ENCODE measurements around the gene PLCB4.

PLCB4 gene

DNA sequence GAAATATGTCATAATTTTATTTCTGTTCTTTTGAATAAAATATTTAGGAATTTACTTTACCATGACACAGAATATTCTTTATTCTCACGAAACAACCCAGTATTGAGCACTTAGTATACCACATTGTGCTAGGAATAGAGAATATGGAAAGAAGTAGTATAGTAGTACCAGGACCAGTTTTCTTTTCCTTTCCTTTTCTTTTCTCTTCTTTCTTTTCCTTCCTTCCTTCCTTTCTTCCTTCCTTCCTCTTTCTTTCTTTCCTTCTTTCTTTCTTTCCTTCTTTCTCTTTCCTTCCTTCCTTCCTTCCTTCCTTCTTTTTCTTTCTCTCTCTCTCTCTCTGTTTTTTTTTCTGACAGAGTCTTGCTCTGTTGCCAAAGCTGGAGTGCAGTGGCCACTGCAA lies 7.5 kb upstream of the PLCB4 start:
- DNase-seq (ENCODE audit: low read depth in 2 of 2) = no peak

DNA sequence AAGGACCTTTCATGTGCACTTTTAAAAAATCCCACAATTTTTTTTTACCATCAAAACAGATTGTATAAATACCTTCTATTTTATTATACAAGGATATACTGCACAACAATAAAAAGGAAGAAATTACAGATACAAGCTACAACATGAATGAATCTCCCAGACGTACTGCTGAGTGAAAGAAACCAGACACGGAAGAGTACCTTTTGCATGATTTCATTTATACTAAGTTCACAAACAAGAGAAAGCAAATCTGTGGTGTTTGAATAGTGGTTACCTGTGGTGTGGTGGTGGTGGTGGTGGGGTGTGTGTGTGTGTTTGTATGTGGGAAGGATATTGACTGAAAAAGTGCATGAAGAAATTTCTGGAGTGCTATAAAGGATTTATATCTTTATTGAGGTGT lies 6.8 kb upstream of the PLCB4 start:
- DNase-seq (ENCODE audit: low read depth in 2 of 2) = no peak

DNA sequence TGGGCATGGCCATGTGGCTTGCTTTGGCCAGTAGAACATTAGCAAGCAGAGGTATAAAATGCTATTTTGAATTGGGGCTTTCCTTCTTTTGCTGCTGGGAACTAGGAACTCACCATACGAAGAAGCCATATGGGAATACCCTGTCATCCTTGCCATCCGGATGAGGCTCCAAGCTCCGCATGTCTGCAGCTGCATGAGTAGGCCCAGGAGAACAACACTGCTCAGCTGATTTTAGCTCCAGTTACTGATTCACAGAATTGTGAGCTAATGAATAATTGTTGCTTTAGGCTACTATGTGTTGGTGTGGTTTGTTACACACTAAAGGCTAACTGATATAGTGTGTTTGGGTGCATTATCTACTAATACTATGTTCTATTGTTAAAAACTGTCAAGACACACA lies 2.7 kb upstream of the PLCB4 start:
- DNase-seq (ENCODE audit: low read depth in 2 of 2) = no peak

DNA sequence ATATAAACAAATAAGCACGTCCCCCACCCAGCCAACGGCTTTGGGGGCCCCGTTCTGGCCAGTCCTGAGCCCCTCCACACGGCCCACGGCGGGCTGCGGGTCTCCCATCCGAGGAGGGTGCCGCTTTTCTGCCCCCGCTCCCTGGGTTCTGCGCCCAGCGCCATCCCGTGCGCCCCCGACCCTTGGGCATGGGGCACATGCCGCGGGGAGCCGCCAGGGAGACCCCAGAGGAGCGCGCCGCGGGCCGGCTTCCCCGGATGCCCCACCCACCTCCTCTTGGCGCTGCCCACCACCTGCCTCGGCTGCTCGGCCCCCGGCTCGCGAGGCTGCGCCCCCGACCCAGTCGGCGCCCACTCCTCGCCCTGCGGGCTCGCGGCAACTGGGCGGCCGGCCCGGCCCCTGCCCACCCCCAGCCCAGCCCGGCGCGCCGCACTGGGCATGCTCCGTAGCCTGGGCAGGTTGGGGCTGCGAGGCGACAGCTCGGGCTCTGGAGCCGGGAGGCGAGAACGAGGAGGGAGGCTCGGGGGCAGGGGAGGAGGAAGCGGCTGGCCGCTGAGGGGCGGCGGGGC lies 570 bp upstream of the PLCB4 start:
- DNase-seq (ENCODE audit: low read depth in 2 of 2) = no peak

DNA sequence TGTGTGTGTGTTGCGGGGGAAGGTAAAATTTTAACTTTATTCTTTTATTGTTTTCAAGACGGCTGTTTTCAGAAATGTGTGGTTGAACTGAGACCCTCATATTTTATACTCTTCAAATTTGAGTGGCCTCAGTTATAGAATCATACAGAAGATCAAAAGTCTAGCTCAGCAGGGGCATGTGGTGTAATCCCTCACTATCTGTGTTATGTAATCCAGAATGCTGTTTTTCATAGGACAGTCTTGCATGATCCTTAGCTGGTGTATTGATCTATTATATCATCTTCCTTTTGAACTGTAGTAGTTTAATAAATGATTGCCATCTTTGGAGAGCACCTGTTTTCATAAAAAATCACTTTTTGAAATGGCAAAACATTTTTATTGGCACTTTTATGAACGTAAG lies 1.4 kb downstream of the PLCB4 start:
- no peak for DNase-seq (ENCODE audit: low read depth in 2 of 2)

DNA sequence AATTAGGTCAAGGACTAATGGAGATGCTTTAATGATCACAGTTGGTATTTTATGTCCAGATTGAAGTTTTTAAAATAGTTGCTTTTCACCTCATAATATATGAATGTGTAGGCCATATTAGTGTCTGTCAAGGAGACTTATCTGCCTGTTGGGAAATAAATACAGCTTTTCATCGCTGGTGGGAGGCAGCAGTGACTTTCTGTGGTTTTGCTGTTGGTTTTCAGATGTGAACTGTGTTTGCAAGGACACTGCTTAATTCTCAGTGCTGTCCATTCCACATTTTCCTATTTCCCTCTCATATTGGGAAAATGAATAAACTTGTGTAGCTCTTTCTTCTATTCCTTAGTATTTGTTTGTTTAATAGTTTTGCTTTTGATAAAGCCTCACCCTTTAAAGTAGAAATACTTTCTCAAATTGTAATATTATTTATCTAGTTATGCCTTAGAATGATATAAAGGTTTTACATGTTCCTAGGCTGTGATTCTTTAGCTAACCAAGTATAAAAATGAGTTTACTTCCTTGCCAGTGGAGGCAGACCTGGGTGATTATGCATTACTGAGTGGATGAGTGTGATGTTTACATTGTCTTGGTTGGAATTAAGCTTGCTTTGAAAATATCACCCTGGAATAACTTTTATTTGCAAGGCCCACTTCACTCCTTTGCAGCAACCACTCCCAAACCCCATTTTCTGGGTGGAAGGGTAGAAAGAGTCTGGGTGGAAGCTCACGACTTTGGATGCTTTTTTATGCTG lies 3.3 kb downstream of the PLCB4 start:
- no peak for DNase-seq (ENCODE audit: low read depth in 2 of 2)

DNA sequence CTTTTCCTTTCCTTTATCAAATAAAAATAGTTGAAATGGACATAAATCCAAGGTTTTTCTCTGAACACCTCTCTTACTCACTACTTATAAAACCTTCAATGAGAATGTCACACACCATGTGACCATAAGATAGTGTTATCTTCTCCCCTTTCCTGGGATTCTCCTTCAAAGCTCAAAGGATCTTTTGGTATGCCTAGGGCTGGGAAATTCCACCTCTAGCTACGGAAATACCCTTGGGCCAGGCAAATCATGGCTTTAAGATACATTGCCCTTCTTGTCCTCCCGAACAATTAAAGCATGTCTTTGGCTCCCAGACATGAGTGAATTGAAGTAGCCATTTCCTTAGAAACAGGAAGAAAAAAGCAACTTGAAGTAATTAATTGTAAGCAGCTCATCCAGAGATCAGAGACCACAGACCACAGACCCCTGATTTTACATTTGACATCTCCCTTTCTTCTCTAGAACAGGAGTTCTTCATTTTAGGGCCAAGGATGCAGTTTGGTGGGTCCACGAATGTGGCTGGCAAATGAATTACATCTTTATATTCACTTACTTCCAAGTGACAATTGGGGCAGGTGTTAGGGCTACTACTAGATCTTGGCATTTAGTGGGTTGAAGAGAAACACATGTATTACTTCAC lies 4.1 kb downstream of the PLCB4 start:
- no peak for DNase-seq (ENCODE audit: low read depth in 2 of 2)

DNA sequence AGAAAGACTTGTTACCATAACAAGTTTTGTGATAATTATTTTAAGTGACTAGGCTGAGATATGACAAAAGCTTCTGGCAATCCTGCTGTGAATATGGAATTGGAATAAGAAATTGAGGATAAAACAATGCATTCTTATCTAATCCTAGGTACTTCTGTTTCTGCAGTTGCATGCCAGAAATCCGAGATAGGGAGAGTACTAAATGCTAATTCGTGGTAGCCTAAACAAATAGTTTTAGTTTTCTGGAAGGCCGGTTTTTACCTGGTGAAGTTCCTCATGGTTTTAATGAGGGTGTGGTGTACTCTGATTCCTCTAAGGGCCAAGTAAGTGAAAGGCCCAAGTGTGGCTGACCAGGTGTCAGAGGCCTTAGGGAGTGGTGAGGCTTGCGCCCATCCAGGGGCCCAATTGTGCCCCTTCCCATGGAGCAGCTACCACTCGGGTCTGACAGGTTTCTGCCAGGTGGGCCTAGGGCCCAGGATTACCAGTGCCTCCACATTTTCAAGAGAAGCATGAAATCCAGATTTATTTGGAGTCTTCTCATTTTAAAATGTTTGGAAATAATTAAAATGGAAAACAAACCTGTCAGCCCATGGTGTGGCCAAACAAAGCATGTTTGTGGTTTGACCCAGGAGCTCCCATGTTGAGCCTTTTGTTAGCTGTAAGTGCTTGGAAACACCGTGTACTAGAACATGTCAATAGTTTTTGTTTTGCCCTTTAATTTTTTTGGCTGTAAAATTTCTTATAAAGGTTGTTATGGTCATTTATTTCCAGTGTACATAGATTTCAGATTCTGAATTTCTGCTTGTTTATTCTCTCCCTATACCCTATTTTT lies 6.6 kb downstream of the PLCB4 start:
- DNase-seq (ENCODE audit: low read depth in 2 of 2) = no peak

DNA sequence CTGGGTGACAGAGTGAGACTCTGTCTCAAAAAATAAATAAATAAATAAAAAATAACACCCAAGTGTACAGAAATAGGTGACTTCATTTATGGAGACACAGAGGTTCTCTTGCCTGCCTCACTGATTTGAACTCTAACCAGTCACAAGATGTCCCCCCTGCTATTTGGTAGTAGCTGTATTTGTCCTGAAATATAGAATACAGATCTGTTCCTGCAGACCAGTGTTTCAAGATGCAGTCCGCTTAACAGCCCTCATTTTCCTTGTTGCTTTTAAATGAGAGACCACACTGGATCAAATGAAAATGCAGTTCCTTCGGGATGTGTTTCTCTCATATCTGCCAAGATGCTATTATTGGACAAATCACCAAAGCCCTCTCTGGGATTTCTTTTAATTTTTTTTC lies 7.6 kb downstream of the PLCB4 start:
- DNase-seq (ENCODE audit: low read depth in 2 of 2) = no peak

DNA sequence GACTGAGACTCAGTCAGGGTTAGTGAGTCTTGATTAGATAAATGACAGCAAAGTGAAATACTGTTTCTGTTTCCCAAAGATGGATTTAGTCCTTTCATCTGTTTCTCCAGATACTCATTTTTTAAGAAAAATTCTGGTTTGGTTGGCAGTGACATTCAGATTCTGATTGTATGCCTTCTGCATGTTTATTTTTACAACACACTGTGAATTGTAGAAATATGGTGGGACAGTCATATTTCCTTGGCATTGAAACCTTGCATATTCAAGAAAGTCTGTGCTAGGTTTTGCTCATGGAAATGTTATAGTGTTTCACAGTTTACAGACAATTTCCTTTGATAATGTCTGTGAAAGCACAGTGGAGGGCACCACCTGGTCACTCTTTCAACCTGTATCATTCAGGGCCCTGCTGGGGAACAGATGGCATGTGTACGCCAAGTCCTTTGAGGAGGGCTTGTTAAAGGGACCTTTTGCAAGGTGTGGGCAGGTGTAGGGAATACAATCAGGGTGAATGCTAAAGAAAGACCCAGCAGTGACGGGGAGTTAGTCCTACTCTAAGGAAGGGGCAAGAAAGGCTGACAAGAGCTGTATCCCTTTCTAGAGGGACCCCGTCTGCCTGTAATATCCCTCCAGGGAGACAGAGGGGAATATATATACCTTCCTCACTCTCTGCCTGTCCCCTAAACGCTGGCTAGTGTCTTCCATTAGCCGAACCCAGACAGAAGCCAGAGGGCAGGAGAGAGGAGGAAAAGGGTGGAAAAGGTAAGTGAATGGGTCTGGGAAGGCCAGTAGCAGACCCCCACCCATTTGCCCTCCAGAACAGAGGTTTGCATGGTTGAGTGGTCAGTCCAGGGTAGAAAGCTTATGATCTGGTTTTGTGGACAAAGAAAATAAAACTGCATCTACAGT lies 10.2 kb downstream of the PLCB4 start:
- no peak for DNase-seq (ENCODE audit: low read depth in 2 of 2)

DNA sequence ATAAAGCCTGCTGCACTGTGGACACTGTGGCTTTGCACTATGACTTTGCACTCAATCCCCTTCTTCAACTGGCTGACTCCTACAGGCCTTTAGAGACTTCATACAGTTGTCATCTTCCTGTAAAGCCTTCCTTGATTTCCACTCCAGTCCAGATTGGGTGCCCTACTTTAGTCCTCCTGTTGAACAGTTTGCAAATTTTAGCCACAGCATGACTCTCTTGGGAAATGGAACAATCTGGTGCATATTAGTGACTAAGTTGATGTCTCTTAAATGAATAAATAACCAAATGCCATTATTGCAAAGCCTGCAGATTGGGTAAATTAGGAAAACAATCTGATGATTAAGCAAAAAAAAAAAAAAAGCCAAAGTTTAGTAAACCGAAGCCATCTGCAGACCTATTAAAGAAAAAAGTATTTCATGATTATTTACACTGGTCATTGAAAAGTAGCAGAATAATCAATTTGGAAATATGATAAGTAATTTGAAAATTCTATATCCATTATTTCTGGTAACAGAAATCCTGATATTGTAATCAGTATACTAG lies 12.6 kb downstream of the PLCB4 start:
- no peak for DNase-seq (ENCODE audit: low read depth in 2 of 2)

DNA sequence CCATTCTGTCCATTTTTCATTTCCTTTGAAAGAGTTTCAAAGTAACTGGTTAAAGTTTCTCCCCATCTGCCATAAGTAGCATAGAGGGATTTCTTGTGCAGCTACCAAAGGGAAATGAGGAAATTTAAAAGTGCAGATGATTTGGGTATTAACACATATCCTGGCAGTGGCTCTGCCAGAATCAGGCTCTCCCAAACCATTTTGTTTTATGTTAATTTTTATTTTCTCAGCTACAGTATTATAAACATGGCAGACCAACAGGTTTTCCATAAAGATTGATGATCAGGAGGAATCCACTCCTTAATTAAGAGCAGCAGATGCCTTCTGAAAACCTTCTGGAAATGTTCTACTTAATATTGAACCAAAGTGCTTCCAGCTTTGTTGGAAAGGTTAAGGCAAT lies 13.9 kb downstream of the PLCB4 start:
- no peak for DNase-seq (ENCODE audit: low read depth in 2 of 2)

DNA sequence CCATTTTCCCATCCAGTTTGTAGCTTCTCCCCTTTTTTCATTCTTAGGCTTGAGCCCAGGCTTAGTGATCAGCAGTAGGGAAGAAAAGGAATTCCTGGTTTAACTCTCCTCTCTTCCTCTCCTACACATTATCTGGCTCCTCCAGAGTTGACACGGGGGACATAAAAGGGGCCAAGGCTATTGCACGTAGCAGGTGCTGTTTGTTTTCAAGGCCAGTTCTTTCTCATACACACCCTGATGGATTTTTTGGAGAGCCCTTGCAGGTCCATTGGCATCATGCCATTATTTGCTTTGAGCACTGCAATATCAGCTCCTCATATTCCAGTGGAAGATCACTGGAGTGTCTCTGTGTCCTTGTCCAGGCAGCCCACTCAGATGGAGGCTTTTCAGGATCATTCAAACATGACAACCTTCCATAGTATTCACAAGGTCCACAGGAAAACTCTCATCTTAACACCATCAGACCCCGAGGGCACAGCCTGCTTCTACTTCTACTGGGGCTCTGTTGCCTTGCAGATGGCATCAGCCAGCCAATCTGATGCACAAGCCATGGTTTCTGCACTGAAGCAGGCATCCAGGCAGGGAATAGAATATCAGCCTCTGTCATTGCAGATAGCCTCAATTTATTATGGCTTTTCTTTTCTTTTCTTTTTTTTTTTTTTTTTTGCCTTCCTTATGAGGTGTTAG lies 18.8 kb downstream of the PLCB4 start:
- no peak for DNase-seq (ENCODE audit: low read depth in 2 of 2)

DNA sequence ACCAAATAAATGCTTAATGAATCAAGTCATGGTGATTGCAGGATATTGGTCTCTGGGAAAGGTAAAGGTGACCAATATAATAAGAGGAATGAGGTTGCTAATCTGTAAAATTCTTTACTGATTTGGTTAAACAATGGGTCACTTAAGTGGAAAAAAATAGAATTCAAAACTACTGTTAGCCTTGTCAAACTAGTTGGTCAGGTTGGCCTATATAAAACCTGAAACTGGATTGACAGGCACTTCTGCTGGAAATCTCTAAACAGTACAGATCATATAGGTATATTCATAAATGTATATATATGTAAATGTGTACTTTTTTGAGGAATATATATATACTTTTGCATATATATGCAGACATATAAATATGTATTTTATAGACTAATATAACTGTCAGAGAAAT lies 19.7 kb downstream of the PLCB4 start:
- no peak for DNase-seq (ENCODE audit: low read depth in 2 of 2)

DNA sequence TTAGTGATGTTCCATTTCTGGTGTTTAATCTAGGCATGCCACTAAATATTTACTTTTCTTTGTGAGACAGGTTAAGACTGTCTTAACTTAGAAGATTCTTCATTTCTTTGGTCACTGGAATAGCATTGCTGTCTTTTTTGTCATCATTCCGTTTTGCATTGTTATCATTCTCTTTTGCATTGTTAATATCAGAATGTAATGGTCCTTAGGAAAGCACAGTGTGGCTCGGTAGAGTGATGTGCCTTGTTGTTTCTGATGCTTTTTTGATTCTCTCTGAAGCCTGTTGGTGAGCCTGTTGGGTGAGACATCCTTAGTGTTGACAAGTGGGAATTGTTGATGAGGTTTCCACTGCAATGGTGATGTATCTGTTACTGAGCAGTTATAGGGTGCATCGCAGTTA lies 23.2 kb downstream of the PLCB4 start:
- no peak for DNase-seq (ENCODE audit: low read depth in 2 of 2)

DNA sequence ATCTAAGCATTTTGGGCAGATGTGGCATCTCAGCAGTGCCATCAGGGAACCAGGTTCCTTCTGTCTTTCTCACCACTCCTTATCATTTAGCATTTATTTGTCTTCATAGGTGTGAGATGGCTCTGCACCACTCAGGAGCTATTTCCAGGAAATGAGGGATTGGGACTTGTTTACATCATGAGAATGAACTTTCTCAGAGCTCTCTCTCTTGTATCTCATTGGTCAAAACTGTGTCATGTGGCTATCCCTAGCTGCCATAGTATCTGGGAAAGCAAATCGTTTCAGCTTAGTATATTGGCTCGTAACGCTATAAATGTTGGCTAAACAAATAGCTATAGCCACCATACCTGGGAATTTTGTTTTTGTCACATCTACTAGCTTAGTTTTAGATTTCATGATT lies 23.8 kb downstream of the PLCB4 start:
- no peak for DNase-seq (ENCODE audit: low read depth in 2 of 2)

DNA sequence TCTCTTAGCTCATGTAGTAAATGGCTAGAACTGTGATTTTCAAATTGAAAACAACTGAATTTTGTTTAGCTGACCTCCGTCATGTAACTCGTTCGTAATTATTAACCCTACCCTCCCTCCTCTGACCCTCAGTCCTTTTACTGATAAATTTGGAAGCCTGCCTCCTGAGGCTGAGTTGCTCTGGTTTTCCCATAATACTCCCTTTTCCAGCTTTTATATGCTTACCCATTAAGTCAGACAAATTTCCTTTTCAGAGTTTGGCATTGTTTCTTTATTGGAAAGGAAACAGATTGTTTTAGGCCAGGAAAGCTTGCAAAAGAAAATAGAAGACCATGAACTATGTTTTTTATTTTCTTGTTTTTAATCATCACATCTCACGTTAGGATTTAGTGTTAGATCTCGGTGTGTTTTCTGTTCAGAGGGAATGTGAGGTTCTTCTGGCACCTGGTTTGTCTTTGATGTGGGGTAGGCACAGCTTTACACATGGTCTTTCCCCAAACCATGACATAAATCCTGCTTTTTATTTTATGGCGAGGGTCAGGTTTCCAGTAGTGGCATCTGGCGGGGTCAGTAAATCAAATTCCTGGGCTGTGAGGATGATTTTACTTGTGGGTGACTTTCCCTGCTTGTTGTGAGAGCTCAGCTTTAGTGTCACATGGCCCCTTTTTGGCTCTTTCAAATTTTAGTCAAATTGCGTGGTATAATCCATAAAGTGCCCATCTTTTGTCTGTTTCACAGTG lies 24.5 kb downstream of the PLCB4 start:
- DNase-seq (ENCODE audit: low read depth in 2 of 2) = no peak

DNA sequence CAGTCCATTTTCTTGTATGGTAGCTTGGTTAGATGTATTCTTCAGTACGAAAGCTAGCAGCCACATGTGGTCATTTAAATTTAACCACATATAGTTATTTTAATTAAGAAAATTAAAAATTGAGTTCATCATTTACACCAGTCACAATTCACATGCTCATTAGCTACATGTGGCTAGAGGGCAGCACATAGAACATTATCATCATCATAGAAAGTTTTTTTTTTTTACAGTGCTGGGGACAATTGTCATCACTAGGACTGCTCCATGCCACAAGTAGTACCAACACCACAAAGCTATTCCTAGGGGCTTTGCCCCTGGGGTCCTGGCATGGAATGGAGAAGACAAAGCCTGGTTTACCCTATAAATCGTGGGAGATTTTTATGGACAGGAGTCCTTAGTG lies 30.5 kb downstream of the PLCB4 start:
- no peak for DNase-seq (ENCODE audit: low read depth in 2 of 2)

DNA sequence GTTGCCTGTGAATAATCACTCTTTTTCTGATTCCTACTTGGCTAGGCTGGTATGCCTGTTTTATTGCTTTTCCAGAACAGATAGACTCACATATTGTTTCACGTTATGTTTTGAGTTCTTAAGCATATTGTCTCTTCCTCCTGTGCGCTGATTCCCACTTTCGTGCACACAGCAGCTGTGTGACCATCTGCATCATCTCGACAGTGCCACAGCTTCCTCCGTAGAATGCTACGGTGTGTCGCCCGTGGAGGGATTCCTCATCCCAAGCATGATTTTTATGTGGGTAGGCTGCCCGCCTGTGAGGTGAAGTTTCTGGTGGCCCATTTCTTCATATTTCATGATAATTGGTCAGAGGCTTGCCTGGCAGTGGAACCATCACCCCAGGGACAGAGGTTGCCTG lies 31.8 kb downstream of the PLCB4 start:
- DNase-seq (ENCODE audit: low read depth in 2 of 2) = no peak

DNA sequence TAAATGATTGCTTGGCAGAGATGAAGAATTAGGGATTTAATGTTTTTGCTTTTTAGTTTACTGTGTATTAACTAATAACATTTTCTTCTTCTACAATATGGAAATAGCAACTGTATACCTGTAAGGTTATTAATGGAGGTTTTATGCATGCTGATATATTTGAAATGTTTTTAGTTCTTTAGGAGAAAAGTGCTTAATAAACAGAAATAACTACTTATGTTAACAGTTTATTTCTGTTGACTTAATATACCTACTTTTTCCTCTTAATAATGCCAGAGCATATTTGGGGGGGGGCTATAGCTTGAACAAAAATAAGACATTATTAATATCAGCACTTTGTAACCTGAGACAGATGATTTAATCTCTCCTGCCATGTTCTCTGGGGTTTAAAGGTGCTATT lies 33.6 kb downstream of the PLCB4 start:
- DNase-seq (ENCODE audit: low read depth in 2 of 2) = no peak

Data from stimulated activated CD8-positive, alpha-beta memory T cell treated with anti-CD3 and anti-CD28 coated beads, Interleukin-2, amount 100 ng/mL, for 48 hours (primary cell).